B cell (primary cell): ENCODE measurements around the gene LRATD1. TPM values are rescaled to one million over a fixed set of nuclear protein-coding genes. Genes with fewer than 3 reads are reported as not detected.

Source experiments
- ATAC-seq: fragments of 200-7000 bp; cut with Tn5 transposase; one replicate; pipeline ENCODE4 v1.10.0; 2021; ENCODE audit warnings: low read depth, mild to moderate bottlenecking, moderate number of reproducible peaks, moderate library complexity
- CTCF ChIA-PET: fragments of 350-600 bp; sonication (Branson Sonifier 250); formaldehyde crosslinking; loops from one replicate; lab custom pipeline; 2021; ENCODE audit warnings: antibody characterized with exemption, inconsistent platforms; lab: Charles Lee
- POLR2A ChIA-PET: fragments of 350-600 bp; sonication (Branson Sonifier 250); formaldehyde crosslinking; loops from one replicate; lab custom pipeline; 2021; ENCODE audit warnings: antibody characterized with exemption; lab: Charles Lee
- DNase-seq: peaks from one replicate; pipeline ENCODE4 v3.0.0; 2013
- H2AFZ ChIP-seq: 2 replicates; pipeline ENCODE4 v1.6.1; 2012; ENCODE audit warnings: mild to moderate bottlenecking, low read depth, low read length; ENCODE audit not compliant: insufficient read depth, poor library complexity, severe bottlenecking
- H3K27ac ChIP-seq, 2 donors: 1 replicate in 1 of 2; 2 replicates in 1 of 2; pipeline ENCODE4 v1.5.1; 2012 to 2013; ENCODE audit warnings: low read length in 2 of 2, mild to moderate bottlenecking in 2 of 2, moderate library complexity in 1 of 2
- H3K27me3 ChIP-seq, 4 experiments: fragments of 200-600 bp in 1 of 4; sonication (generic) in 1 of 4; replicated peaks in 1 of 4; 1 replicate in 2 of 4; 2 replicates in 2 of 4; pipeline versions ENCODE4 v1.6.1 to v1.7.0; 2013 to 2016; ENCODE audit warnings: low read length in 3 of 4, mild to moderate bottlenecking in 2 of 4, mixed read lengths in 1 of 4, moderate library complexity in 1 of 4; ENCODE audit not compliant: insufficient read depth in 4 of 4, control insufficient read depth in 3 of 4; ENCODE audit errors: control extremely low read depth in 1 of 4
- H3K36me3 ChIP-seq, 2 experiments: replicated peaks in 1 of 2; 1 replicate in 1 of 2; 2 replicates in 1 of 2; pipeline versions ENCODE4 v1.6.1 to v1.7.1; 2013; ENCODE audit warnings: low read length in 1 of 2; ENCODE audit not compliant: insufficient read depth in 2 of 2, control insufficient read depth in 1 of 2; ENCODE audit errors: control extremely low read depth in 1 of 2, extremely low read depth in 1 of 2
- H3K4me1 ChIP-seq, 2 donors: fragments of 200-600 bp in 1 of 2; sonication (generic) in 1 of 2; 1 replicate in 1 of 2; 2 replicates in 1 of 2; pipeline versions ENCODE4 v1.5.1 to v1.6.1; 2013 to 2017; ENCODE audit warnings: low read length in 2 of 2; ENCODE audit not compliant: control insufficient read depth in 2 of 2, insufficient read depth in 2 of 2
- H3K4me2 ChIP-seq: replicated peaks from 2 replicates; pipeline ENCODE3; 2012; ENCODE audit warnings: mild to moderate bottlenecking, low read depth, low read length; ENCODE audit not compliant: poor library complexity, severe bottlenecking
- H3K4me3 ChIP-seq, 5 experiments: fragments of 200-600 bp in 1 of 5; sonication (generic) in 1 of 5; 1 replicate in 3 of 5; 2 replicates in 2 of 5; pipeline versions ENCODE4 v1.5.1 to v1.7.0; 2011 to 2016; ENCODE audit warnings: low read length in 4 of 5, mild to moderate bottlenecking in 4 of 5, low read depth in 2 of 5, control low read depth in 1 of 5, moderate library complexity in 1 of 5; ENCODE audit not compliant: insufficient read depth in 1 of 5; ENCODE audit errors: control extremely low read depth in 1 of 5, extremely low read depth in 1 of 5
- H3K79me2 ChIP-seq: fragments of 200-600 bp; sonication (generic); one replicate; pipeline ENCODE4 v1.6.0; 2016; ENCODE audit warnings: low read length; ENCODE audit not compliant: control insufficient read depth, insufficient read depth
- H3K9ac ChIP-seq: fragments of 200-600 bp; sonication (generic); 2 replicates; pipeline ENCODE4 v1.6.1; 2017; ENCODE audit warnings: mild to moderate bottlenecking, low read length, moderate library complexity
- H3K9me3 ChIP-seq, 3 donors: one replicate each; pipeline versions ENCODE4 v1.6.1 to v1.7.1; 2013; ENCODE audit warnings: low read length in 2 of 3; ENCODE audit not compliant: control insufficient read depth in 2 of 3, insufficient read depth in 1 of 3; ENCODE audit errors: control extremely low read depth in 1 of 3
- H4K20me1 ChIP-seq: 2 replicates; pipeline ENCODE4 v1.6.0; 2012; ENCODE audit warnings: mild to moderate bottlenecking, low read length; ENCODE audit not compliant: insufficient read depth, control insufficient read depth, poor library complexity, severe bottlenecking
- H3K27ac Mint-ChIP-seq: one replicate; pipeline ENCODE4 v1.8.0; 2021; ENCODE audit warnings: mixed read lengths
- H3K27me3 Mint-ChIP-seq: one replicate; pipeline ENCODE4 v1.8.0; 2021; ENCODE audit warnings: mixed read lengths
- H3K4me1 Mint-ChIP-seq: one replicate; pipeline ENCODE4 v1.8.0; 2021; ENCODE audit warnings: mixed read lengths
- H3K4me3 Mint-ChIP-seq: one replicate; pipeline ENCODE4 v1.8.0; 2021; ENCODE audit warnings: mixed read lengths
- H3K9me3 Mint-ChIP-seq: one replicate; pipeline ENCODE4 v1.8.0; 2022; ENCODE audit warnings: mixed read lengths; ENCODE audit not compliant: insufficient read depth
- CTCF ChIP-seq: fragments of 200-600 bp; IDR thresholded peaks from one replicate; pipeline ENCODE4 v1.8.0; 2022; ENCODE audit warnings: antibody characterized with exemption, mild to moderate bottlenecking
- EZH2 ChIP-seq: IDR thresholded peaks from 2 replicates; pipeline ENCODE4 v1.6.1; 2012; ENCODE audit warnings: borderline replicate concordance, low read depth, mild to moderate bottlenecking, moderate library complexity, low read length; ENCODE audit not compliant: insufficient read depth, poor library complexity, severe bottlenecking
- WGBS: methylation state at CpG from one replicate; pipeline ENCODE4 v1.1.5; 2013; ENCODE audit warnings: missing lambda C conversion rate; ENCODE audit not compliant: insufficient coverage; 5-methylcytosine and 5-hydroxymethylcytosine counted together
- intact Hi-C: fragments of 100-400 bp; cut with micrococcal nuclease; formaldehyde crosslinking; loops from one replicate; pipeline ENCODE4 v1.10.0; 2022
- polyA minus RNA-seq: library from RNA; depleted of rRNA, polyadenylated mRNA; stranded (reverse); fragments of >200 nt; gene quantifications from 2 replicates; pipeline ENCODE4 v1.2.3, GENCODE V29; 2012
- polyA plus RNA-seq: library from polyadenylated mRNA; depleted of rRNA; stranded (reverse); fragments of >200 nt; gene quantifications from 2 replicates; pipeline ENCODE4 v1.2.3, GENCODE V29; 2012
- total RNA-seq, 2 donors: library from RNA; stranded (reverse); fragments of 120-200 nt in 1 of 2; gene quantifications; 1 replicate in 1 of 2; 2 replicates in 1 of 2; pipeline versions ENCODE4 v1.2.3 to v1.2.4, GENCODE V29; 2013 to 2022

The LRATD1 gene, protein sequence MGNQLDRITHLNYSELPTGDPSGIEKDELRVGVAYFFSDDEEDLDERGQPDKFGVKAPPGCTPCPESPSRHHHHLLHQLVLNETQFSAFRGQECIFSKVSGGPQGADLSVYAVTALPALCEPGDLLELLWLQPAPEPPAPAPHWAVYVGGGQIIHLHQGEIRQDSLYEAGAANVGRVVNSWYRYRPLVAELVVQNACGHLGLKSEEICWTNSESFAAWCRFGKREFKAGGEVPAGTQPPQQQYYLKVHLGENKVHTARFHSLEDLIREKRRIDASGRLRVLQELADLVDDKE
- not detected in 2 replicates for total RNA-seq
- total RNA-seq (2013) = 0.16 TPM
- polyA plus RNA-seq = not detected in 2 replicates
- 0.09 TPM in 1 of 2 replicates, not detected in the other for polyA minus RNA-seq

DNA sequence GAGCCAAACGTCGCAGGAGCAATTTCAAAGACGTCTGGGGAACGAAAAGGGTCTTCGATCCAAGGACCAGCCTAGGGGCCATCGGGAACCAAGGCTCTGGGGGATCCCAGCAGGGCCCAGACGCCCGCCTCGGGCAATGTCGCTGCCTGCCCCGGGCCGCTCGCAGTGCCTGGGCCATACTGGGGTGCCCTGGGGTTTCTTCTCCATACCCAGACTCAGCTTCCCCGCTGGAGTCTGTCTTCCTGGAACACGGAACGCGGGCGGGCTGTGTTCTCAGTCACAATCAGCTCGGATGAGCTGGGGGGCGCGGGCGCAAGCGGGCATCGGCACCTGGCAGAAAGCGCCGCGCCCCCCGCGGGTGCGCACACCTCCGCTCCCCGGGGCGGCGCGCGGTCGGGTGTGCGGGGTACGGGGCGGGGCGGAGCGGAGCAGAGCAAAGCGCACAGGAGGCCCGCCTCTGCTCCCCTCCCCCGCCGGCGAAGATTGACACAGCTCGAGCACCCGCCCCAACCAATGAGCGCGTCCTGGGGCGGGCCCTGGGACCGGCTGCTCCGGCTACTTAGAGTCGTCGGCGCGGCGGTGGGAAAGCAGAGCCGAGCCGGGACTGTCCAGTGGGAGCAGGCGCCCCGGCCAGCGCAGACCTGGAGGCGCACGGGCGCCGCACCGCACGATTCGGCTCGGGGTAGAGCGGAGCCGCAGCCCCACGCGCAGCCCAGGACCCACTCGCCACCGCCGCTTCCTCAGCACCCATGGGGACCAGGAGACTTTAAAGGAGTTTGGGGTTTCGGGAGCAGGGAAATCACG is at the start of gene LRATD1:
Gene LRATD1 (plus strand): TSS at position 585 of the 804 bp plus-strand sequence. CDS start 1,263 bp downstream, outside the sequence.
- peaks cover 0 to 17% (median 0%) of the 10 kb centered on the region in 3 donors for H3K9me3 ChIP-seq
- DNase-seq (no peak), ATAC-seq (no peak)
- ChIA-PET CTCF (interaction anchor here (0.6 kb wide), 1 partner anchor 50 kb away, joined by 3 read pairs; no protein-coding TSS in a partner anchor), POLR2A (no interaction called here)
- no peak for TF ChIP-seq EZH2
- no peak for TF ChIP-seq CTCF
- H2AFZ ChIP-seq = no peak within 1 kb of the TSS
- no peak within 1 kb of the TSS for H3K27ac ChIP-seq
- no peak within 1 kb of the TSS for H3K27ac Mint-ChIP-seq
- no peaks in the 10 kb centered on the region for H3K9me3 Mint-ChIP-seq
- no peak within 1 kb of the TSS for H3K4me2 ChIP-seq
- H4K20me1 ChIP-seq = no peaks in the 10 kb centered on the region
- H3K27me3 ChIP-seq = peaks cover 0 to 43% (median 23%) of the 10 kb centered on the region in 4 experiments
- H3K79me2 ChIP-seq = no peaks in the 10 kb centered on the region
- peaks cover 3% of the 10 kb centered on the region for H3K4me1 Mint-ChIP-seq
- H3K36me3 ChIP-seq = no peaks in the 10 kb centered on the region
- H3K4me3 ChIP-seq = no peak within 1 kb of the TSS
- no peak within 1 kb of the TSS for H3K4me3 Mint-ChIP-seq
- H3K4me1 ChIP-seq = no peaks in the 10 kb centered on the region
- WGBS = 8% methylated on average over 79 of the region's 81 CpGs
- intact Hi-C loops = no loop called here
- peaks cover 54% of the 10 kb centered on the region for H3K27me3 Mint-ChIP-seq
- H3K9ac ChIP-seq = no peak within 1 kb of the TSS
